Hepatocyte (in vitro differentiated cells): ENCODE measurements around the gene CHST8. TPM values are rescaled to one million over a fixed set of nuclear protein-coding genes. Genes with fewer than 3 reads are reported as not detected.

ENCODE experiments used
- DNase-seq: peaks from one replicate; pipeline ENCODE4 v3.0.0-alpha.2; 2016; ENCODE audit warnings: low spot score
- H2AFZ ChIP-seq: fragments of 200-600 bp; sonication (generic); 2 replicates; pipeline ENCODE4 v1.6.0; 2016; ENCODE audit warnings: antibody characterized with exemption, mild to moderate bottlenecking
- H3K27ac ChIP-seq: fragments of 200-600 bp; sonication (generic); 2 replicates; pipeline ENCODE4 v1.5.1; 2016; ENCODE audit warnings: mild to moderate bottlenecking
- H3K27me3 ChIP-seq: fragments of 200-600 bp; sonication (generic); 2 replicates; pipeline ENCODE4 v1.6.1; 2016
- H3K36me3 ChIP-seq: fragments of 200-600 bp; sonication (generic); replicated peaks from 2 replicates; pipeline ENCODE4 v1.5.1; 2016; ENCODE audit warnings: low read depth; ENCODE audit not compliant: insufficient read depth
- H3K4me1 ChIP-seq: fragments of 200-600 bp; sonication (generic); 2 replicates; pipeline ENCODE4 v1.5.1; 2016; ENCODE audit warnings: mild to moderate bottlenecking, moderate library complexity; ENCODE audit not compliant: insufficient read depth
- H3K4me2 ChIP-seq: fragments of 200-600 bp; sonication (generic); 2 replicates; pipeline ENCODE4 v1.6.0; 2016
- H3K4me3 ChIP-seq: fragments of 200-600 bp; sonication (generic); 2 replicates; pipeline ENCODE4 v1.5.1; 2016; ENCODE audit warnings: mild to moderate bottlenecking
- H3K79me2 ChIP-seq: fragments of 200-600 bp; sonication (generic); 2 replicates; pipeline ENCODE4 v1.6.0; 2017; ENCODE audit warnings: mild to moderate bottlenecking
- H3K9me2 ChIP-seq: fragments of 200-600 bp; sonication (generic); replicated peaks from 2 replicates; pipeline ENCODE4 v1.6.0; 2017; ENCODE audit warnings: mild to moderate bottlenecking; ENCODE audit not compliant: insufficient read depth
- H3K9me3 ChIP-seq: fragments of 200-600 bp; sonication (generic); 2 replicates; pipeline ENCODE4 v1.5.1; 2016; ENCODE audit warnings: low read depth, mild to moderate bottlenecking
- H4K20me1 ChIP-seq: fragments of 200-600 bp; sonication (generic); 2 replicates; pipeline ENCODE4 v1.6.0; 2016; ENCODE audit warnings: mild to moderate bottlenecking; ENCODE audit not compliant: insufficient read depth, poor library complexity, severe bottlenecking
- CTCF ChIP-seq: fragments of 200-600 bp; sonication (generic); IDR thresholded peaks from 2 replicates; pipeline ENCODE4 v1.5.1; 2016; ENCODE audit warnings: antibody characterized with exemption, mild to moderate bottlenecking; ENCODE audit not compliant: poor library complexity
- EZH2 ChIP-seq: fragments of 200-600 bp; sonication (generic); IDR thresholded peaks from 2 replicates; pipeline ENCODE4 v1.6.1; 2016; ENCODE audit warnings: antibody characterized with exemption, mild to moderate bottlenecking, borderline replicate concordance
- EZH2phosphoT487 ChIP-seq: fragments of 200-600 bp; sonication (generic); IDR thresholded peaks from one replicate; pipeline ENCODE4 v1.6.1; 2018; ENCODE audit warnings: antibody characterized with exemption, mild to moderate bottlenecking, low read depth, moderate library complexity; ENCODE audit not compliant: unreplicated experiment, severe bottlenecking
- WGBS: methylation state at CpG from one replicate; pipeline ENCODE4 v1.1.6; 2016; ENCODE audit warnings: low lambda C conversion rate; ENCODE audit errors: missing lambda C conversion rate; 5-methylcytosine and 5-hydroxymethylcytosine counted together
- polyA plus RNA-seq: library from polyadenylated mRNA; unstranded; fragments of >200 nt; fragmentation: Nextera tagmentation; extraction: Ambion mirVana; gene quantifications from 2 replicates; pipeline ENCODE4 v1.2.1, GENCODE V29; 2016
- total RNA-seq: library from RNA; depleted of rRNA; stranded (reverse); fragments of >200 nt; gene quantifications from 2 replicates; pipeline ENCODE4 v1.2.3, GENCODE V29; 2014

Gene CHST8
- total and polyA plus RNA-seq, 2 experiments from 2014 or later, result 0.07 to 0.89 TPM

- no peak overlapping the region for H2AFZ ChIP-seq
- WGBS, result 98% methylated on average over 31 of the region's 41 CpGs
- no peaks in the 10 kb centered on the region for H3K9me2 ChIP-seq
- no peaks in the 10 kb centered on the region for H3K27me3 ChIP-seq
- no peak overlapping the region for H3K4me3 ChIP-seq
- no peaks in the 10 kb centered on the region for H3K9me3 ChIP-seq
- no peaks in the 10 kb centered on the region for H3K79me2 ChIP-seq
- TF ChIP-seq EZH2phosphoT487, result no peak
- no peak for TF ChIP-seq EZH2
- TF ChIP-seq CTCF, result no peak
- no peaks in the 10 kb centered on the region for H4K20me1 ChIP-seq
- no peak for DNase-seq
- H3K4me2 ChIP-seq, result no peak overlapping the region
- H3K27ac ChIP-seq, result no peak overlapping the region
- no peaks in the 10 kb centered on the region for H3K36me3 ChIP-seq
- no peaks in the 10 kb centered on the region for H3K4me1 ChIP-seq
Measured at GRCh38 chr19:33811246-33811645, 189.5 kb downstream of the CHST8 start.

GRCh38 chr19:33811736-33812387 is 190.1 kb downstream of the CHST8 start:
- Histone ChIP-seq H4K20me1 (no peaks in the 10 kb centered on the region), H3K79me2 (no peaks in the 10 kb centered on the region), H3K4me2 (no peak overlapping the region), H3K9me2 (no peaks in the 10 kb centered on the region), H3K27me3 (no peaks in the 10 kb centered on the region), H3K27ac (peak overlapping the region; percentile 20), H3K9me3 (no peaks in the 10 kb centered on the region), H2AFZ (no peak overlapping the region), H3K4me1 (no peaks in the 10 kb centered on the region), H3K36me3 (no peaks in the 10 kb centered on the region), H3K4me3 (no peak overlapping the region)
- DNase-seq, result no peak
- 76% methylated on average over 14 of the region's 14 CpGs for WGBS
- no peak for TF ChIP-seq EZH2phosphoT487
- TF ChIP-seq EZH2, result no peak
- no peak for TF ChIP-seq CTCF

- H3K4me2 ChIP-seq, result no peak overlapping the region
- H3K27ac ChIP-seq, result peak overlapping the region; percentile 20
- H3K4me3 ChIP-seq, result no peak overlapping the region
- no peak for DNase-seq
- no peaks in the 10 kb centered on the region for H3K36me3 ChIP-seq
- H4K20me1 ChIP-seq, result no peaks in the 10 kb centered on the region
- H3K9me3 ChIP-seq, result no peaks in the 10 kb centered on the region
- no peaks in the 10 kb centered on the region for H3K79me2 ChIP-seq
- no peaks in the 10 kb centered on the region for H3K4me1 ChIP-seq
- no peaks in the 10 kb centered on the region for H3K27me3 ChIP-seq
- no peak for TF ChIP-seq CTCF
- no peak for TF ChIP-seq EZH2phosphoT487
- no peak for TF ChIP-seq EZH2
- WGBS, result 89% methylated on average over 28 of the region's 28 CpGs
- no peak overlapping the region for H2AFZ ChIP-seq
- H3K9me2 ChIP-seq, result no peaks in the 10 kb centered on the region
Measured at GRCh38 chr19:33812388-33813330, 190.9 kb downstream of the CHST8 start.
